Lower leg skin (tissue), 3 donors: ENCODE measurements around the gene CDC40.

Source experiments
- CTCF ChIP-seq, 3 donors: fragments of 450-650 bp; IDR thresholded peaks; one replicate each; pipeline ENCODE4 v1.5.1; 2016; ENCODE audit warnings: antibody characterized with exemption in 3 of 3, mild to moderate bottlenecking in 3 of 3, moderate library complexity in 2 of 3
- POLR2A ChIP-seq, 2 donors: fragments of 450-650 bp; IDR thresholded peaks; one replicate each; pipeline ENCODE4 v1.6.1; 2016 to 2017; ENCODE audit warnings: antibody characterized with exemption in 2 of 2, mild to moderate bottlenecking in 1 of 2, moderate library complexity in 1 of 2

- TF ChIP-seq CTCF (IDR thresholded peaks at IDR 0.05): no peak
- TF ChIP-seq POLR2A (IDR thresholded peaks at IDR 0.05): no peak
These were observed 21.1 kb downstream of the CDC40 start for GRCh38 chr6:110201151-110201884.
